IMR-90 (cell line): ENCODE measurements around the gene FOCAD. TPM values are rescaled to one million over a fixed set of nuclear protein-coding genes. Genes with fewer than 3 reads are reported as not detected.

Experiments used
- ATAC-seq: fragments of 200-7000 bp; cut with Tn5 transposase; 2 replicates; pipeline ENCODE4 v1.9.1; 2020; ENCODE audit warnings: low read depth, mild to moderate bottlenecking, moderate library complexity
- BruUV-seq: library from RNA; stranded (reverse); fragments of 400-500 nt; replicated peaks from 2 replicates; lab custom pipeline; 2021; lab: Mats Ljungman, UMichigan
- CTCF ChIA-PET: fragments of 300-600 bp; formaldehyde crosslinking; extraction: SDS; loops from one replicate; lab custom pipeline; 2021; ENCODE audit warnings: antibody characterized with exemption; lab: Yijun Ruan, JAX
- POLR2A ChIA-PET: fragments of 300-600 bp; sonication (Branson Sonifier 250); formaldehyde crosslinking; loops from one replicate; lab custom pipeline; 2022; ENCODE audit warnings: antibody characterized with exemption; ENCODE audit not compliant: unreplicated experiment; lab: Charles Lee
- DNase-seq: peaks from one replicate; pipeline ENCODE4 v3.0.0; 2013
- H2AFZ ChIP-seq: replicated peaks from 2 replicates; pipeline ENCODE3; 2013; ENCODE audit warnings: low read length, mild to moderate bottlenecking; ENCODE audit not compliant: poor library complexity
- H2AK5ac ChIP-seq: 2 replicates; pipeline ENCODE4 v1.6.1; 2013; ENCODE audit warnings: low read depth, low read length, inconsistent platforms
- H2AK9ac ChIP-seq: replicated peaks from 2 replicates; pipeline ENCODE3; 2013; ENCODE audit warnings: mild to moderate bottlenecking, low read depth, low read length, moderate library complexity; ENCODE audit not compliant: poor library complexity
- H2BK120ac ChIP-seq: 2 replicates; pipeline ENCODE4 v1.6.1; 2013; ENCODE audit warnings: low read depth, low read length, inconsistent platforms
- H2BK15ac ChIP-seq: 3 replicates; pipeline ENCODE4 v1.6.1; 2013; ENCODE audit warnings: low read depth, low read length, inconsistent platforms
- H2BK20ac ChIP-seq: 2 replicates; pipeline ENCODE4 v1.6.1; 2013; ENCODE audit warnings: low read depth, mild to moderate bottlenecking, inconsistent platforms, low read length, moderate library complexity
- H2BK5ac ChIP-seq: 2 replicates; pipeline ENCODE4 v1.6.1; 2013; ENCODE audit warnings: mild to moderate bottlenecking, low read depth, low read length, inconsistent platforms; ENCODE audit not compliant: poor library complexity, severe bottlenecking
- H3K14ac ChIP-seq: replicated peaks from 2 replicates; pipeline ENCODE4 v1.6.1; 2013; ENCODE audit warnings: low read depth, low read length, inconsistent platforms
- H3K18ac ChIP-seq: 2 replicates; pipeline ENCODE4 v1.6.1; 2013; ENCODE audit warnings: low read depth, low read length, control low read depth
- H3K23ac ChIP-seq: 2 replicates; pipeline ENCODE4 v1.6.1; 2013; ENCODE audit warnings: low read depth, low read length, inconsistent platforms
- H3K27ac ChIP-seq: 2 replicates; pipeline ENCODE4 v1.5.1; 2013; ENCODE audit warnings: mild to moderate bottlenecking, control low read depth, low read length; ENCODE audit not compliant: insufficient read depth
- H3K27me3 ChIP-seq: 2 replicates; pipeline ENCODE4 v1.6.1; 2013; ENCODE audit warnings: low read length; ENCODE audit not compliant: control insufficient read depth, insufficient read depth
- H3K36me3 ChIP-seq: 2 replicates; pipeline ENCODE4 v1.6.1; 2013; ENCODE audit warnings: low read length, mixed read lengths; ENCODE audit not compliant: control insufficient read depth, insufficient read depth
- H3K4ac ChIP-seq: 2 replicates; pipeline ENCODE4 v1.6.1; 2013; ENCODE audit warnings: low read depth, low read length, inconsistent platforms
- H3K4me1 ChIP-seq: 2 replicates; pipeline ENCODE4 v1.6.1; 2013; ENCODE audit warnings: low read length, mixed read lengths; ENCODE audit not compliant: control insufficient read depth, insufficient read depth
- H3K4me2 ChIP-seq: 2 replicates; pipeline ENCODE4 v1.6.1; 2013; ENCODE audit warnings: low read depth, mild to moderate bottlenecking, control low read depth, low read length, moderate library complexity
- H3K4me3 ChIP-seq: 2 replicates; pipeline ENCODE4 v1.5.1; 2013; ENCODE audit warnings: low read depth, mild to moderate bottlenecking, control low read depth, low read length, moderate library complexity; ENCODE audit not compliant: insufficient read depth
- H3K56ac ChIP-seq: 2 replicates; pipeline ENCODE4 v1.6.1; 2013; ENCODE audit warnings: low read length, inconsistent platforms; ENCODE audit not compliant: insufficient read depth; ENCODE audit errors: extremely low read depth
- H3K79me1 ChIP-seq, 2 experiments: 2 replicates each; pipeline ENCODE4 v1.6.1; 2013; ENCODE audit warnings: low read length in 2 of 2, inconsistent platforms in 1 of 2, low read depth in 1 of 2
- H3K9ac ChIP-seq: 2 replicates; pipeline ENCODE4 v1.6.1; 2013; ENCODE audit warnings: low read depth, low read length, control low read depth
- H3K9me1 ChIP-seq: 2 replicates; pipeline ENCODE4 v1.6.1; 2013; ENCODE audit warnings: low read length, inconsistent platforms; ENCODE audit not compliant: insufficient read depth
- H3K9me3 ChIP-seq: 2 replicates; pipeline ENCODE4 v1.6.1; 2013; ENCODE audit warnings: low read length; ENCODE audit not compliant: control insufficient read depth, insufficient read depth
- H4K20me1 ChIP-seq: 2 replicates; pipeline ENCODE4 v1.6.1; 2013; ENCODE audit warnings: low read length, inconsistent platforms; ENCODE audit not compliant: insufficient read depth
- H4K5ac ChIP-seq: 2 replicates; pipeline ENCODE4 v1.6.1; 2013; ENCODE audit warnings: mild to moderate bottlenecking, low read depth, low read length, control low read depth
- H4K8ac ChIP-seq, 2 experiments: 2 replicates each; pipeline ENCODE4 v1.6.1; 2013; ENCODE audit warnings: low read depth in 2 of 2, low read length in 2 of 2, control low read depth in 1 of 2, inconsistent platforms in 1 of 2
- H4K91ac ChIP-seq: 2 replicates; pipeline ENCODE4 v1.6.1; 2013; ENCODE audit warnings: low read depth, low read length, inconsistent platforms; ENCODE audit not compliant: insufficient read depth
- BHLHE40 ChIP-seq: fragments of 150-350 bp; IDR thresholded peaks from 2 replicates; pipeline ENCODE4 v1.6.1; 2016; ENCODE audit warnings: mild to moderate bottlenecking, low read depth, low read length
- CEBPB ChIP-seq: IDR thresholded peaks from 2 replicates; pipeline ENCODE4 v1.6.1; 2012; ENCODE audit warnings: low read depth, low read length, improper control_type of control experiment
- CHD1 ChIP-seq: IDR thresholded peaks from 2 replicates; pipeline ENCODE4 v1.6.1; 2012; ENCODE audit warnings: low read depth, low read length, improper control_type of control experiment
- FOS ChIP-seq: fragments of 150-350 bp; IDR thresholded peaks from 2 replicates; pipeline ENCODE4 v1.6.1; 2016; ENCODE audit warnings: low read depth, low read length
- MAFK ChIP-seq: IDR thresholded peaks from 2 replicates; pipeline ENCODE4 v1.6.1; 2012; ENCODE audit warnings: low read depth, low read length, improper control_type of control experiment
- MXI1 ChIP-seq: IDR thresholded peaks from 2 replicates; pipeline ENCODE4 v1.6.1; 2012; ENCODE audit warnings: low read depth, mild to moderate bottlenecking, low read length, moderate library complexity, borderline replicate concordance
- NFE2L2 ChIP-seq: fragments of 150-350 bp; IDR thresholded peaks from 2 replicates; pipeline ENCODE4 v1.6.1; 2016; ENCODE audit warnings: low read depth, mild to moderate bottlenecking, low read length
- POLR2A ChIP-seq: IDR thresholded peaks from 2 replicates; pipeline ENCODE4 v1.6.1; 2012; ENCODE audit warnings: mild to moderate bottlenecking, low read depth, low read length
- RAD21 ChIP-seq: IDR thresholded peaks from 2 replicates; pipeline ENCODE4 v1.6.1; 2012; ENCODE audit warnings: low read length, improper control_type of control experiment
- RCOR1 ChIP-seq: IDR thresholded peaks from 2 replicates; pipeline ENCODE4 v1.6.1; 2012; ENCODE audit warnings: mild to moderate bottlenecking, low read length, improper control_type of control experiment; ENCODE audit not compliant: insufficient replicate concordance
- RFX5 ChIP-seq: IDR thresholded peaks from 2 replicates; pipeline ENCODE4 v1.8.0; 2012; ENCODE audit warnings: low read depth, mild to moderate bottlenecking, low read length, moderate library complexity
- SMC3 ChIP-seq: fragments of 150-350 bp; IDR thresholded peaks from 2 replicates; pipeline ENCODE4 v1.6.1; 2016; ENCODE audit warnings: low read depth, mild to moderate bottlenecking, antibody characterized with exemption, low read length, moderate library complexity
- WGBS, 2 experiments: methylation state at CpG; one replicate each; pipeline versions ENCODE4 v1.1.5 to v1.1.7; 2013; ENCODE audit warnings: missing lambda C conversion rate in 2 of 2; ENCODE audit not compliant: insufficient read length in 1 of 2; ENCODE audit errors: extremely low coverage in 2 of 2; 5-methylcytosine and 5-hydroxymethylcytosine counted together
- dilution Hi-C: fragments of 300-500 bp; cut with HindIII; formaldehyde crosslinking; loops from one replicate; pipeline ENCODE4 v1.14.3; 2018; ENCODE audit warnings: low sequenced_read_pairs; ENCODE audit not compliant: unreplicated experiment
- in situ Hi-C: fragments of 300-500 bp; cut with MboI; formaldehyde crosslinking; loops from 3 replicates; pipeline ENCODE4 v1.14.3; 2019; ENCODE audit warnings: low sequenced_read_pairs, inconsistent platforms, mixed read lengths
- intact Hi-C: fragments of 100-400 bp; cut with micrococcal nuclease; formaldehyde crosslinking; loops from 2 replicates; pipeline ENCODE4 v1.10.0; 2022
- polyA plus RNA-seq, 3 experiments: library from polyadenylated mRNA; depleted of rRNA; stranded (reverse); fragments of >200 nt; gene quantifications; 2 replicates each; pipeline ENCODE4 v1.2.3, GENCODE V29; 2012; ENCODE audit warnings: low replicate concordance in 1 of 3
- total RNA-seq: library from RNA; depleted of rRNA; stranded (reverse); fragments of >200 nt; gene quantifications from 2 replicates; pipeline ENCODE4 v1.2.3, GENCODE V29; 2012
- TF ChIP-seq, protein P1 (sequence below): fragments of 150-350 bp; IDR thresholded peaks from 2 replicates; pipeline ENCODE4 v1.6.1; 2017; ENCODE audit warnings: mild to moderate bottlenecking, antibody characterized with exemption, low read length, low read depth
- TF ChIP-seq, protein P2 (sequence below): conservative IDR thresholded peaks from 2 replicates; pipeline ENCODE4 v1.5.1; 2012; ENCODE audit warnings: mild to moderate bottlenecking, low read depth, low read length, improper control_type of control experiment
- TF ChIP-seq, protein P3 (sequence below): fragments of 150-350 bp; IDR thresholded peaks from 2 replicates; pipeline ENCODE4 v1.6.1; 2016; ENCODE audit warnings: low read depth, mild to moderate bottlenecking, low read length, moderate library complexity, borderline replicate concordance

The FOCAD gene
- total and polyA plus RNA-seq, 2 of the 4 experiments (the other 2 are of a cell fraction), result 28.8 to 91.2 TPM

DNA sequence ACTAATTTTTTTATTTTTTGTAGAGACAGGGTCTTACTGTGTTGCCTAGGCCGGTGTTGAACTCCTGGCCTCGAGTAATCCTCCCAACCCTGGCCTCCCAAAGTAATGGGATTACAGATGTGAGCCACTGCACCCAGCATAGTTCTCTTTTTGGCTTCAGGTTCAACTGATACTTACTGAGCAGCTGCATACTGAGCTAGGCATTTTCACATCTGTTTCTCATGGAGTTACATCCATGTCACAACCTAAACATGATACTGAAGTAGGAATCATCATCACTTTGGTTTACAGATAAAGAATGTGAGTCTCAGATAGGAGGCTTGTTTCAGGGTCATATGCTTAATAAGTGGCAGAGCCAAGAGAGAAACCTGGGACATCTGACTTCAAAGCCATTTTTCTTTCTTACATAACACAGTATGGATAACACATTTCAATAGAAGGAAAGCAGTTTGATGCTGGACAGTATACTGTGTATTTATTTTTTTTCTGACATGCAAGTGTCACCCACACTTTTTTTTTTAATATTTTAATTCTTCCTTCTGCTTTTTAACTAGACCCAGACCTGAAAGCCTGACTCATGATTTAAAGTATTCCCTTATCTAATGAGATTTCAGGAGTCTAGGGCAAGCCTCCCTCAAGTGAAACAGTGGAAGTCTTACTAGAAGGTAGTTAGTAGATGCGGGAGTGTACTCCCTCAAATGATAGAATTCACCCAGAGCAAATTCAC, 256.6 kb downstream of the FOCAD start:
- no peak overlapping the region for H3K4ac ChIP-seq
- no peaks in the 10 kb centered on the region for H3K27me3 ChIP-seq
- H3K79me1 ChIP-seq, result no peaks in the 10 kb centered on the region
- DNase-seq (peak; percentile 33), ATAC-seq (peak; percentile 69; the same call in 1 of the 2 replicates)
- H3K4me2 ChIP-seq, result no peak overlapping the region
- H3K23ac ChIP-seq, result no peak overlapping the region
- no peak overlapping the region for H3K56ac ChIP-seq
- no peak overlapping the region for H3K14ac ChIP-seq
- H2AFZ ChIP-seq, result no peak overlapping the region
- H2BK15ac ChIP-seq, result no peak overlapping the region
- no peak overlapping the region for H2BK5ac ChIP-seq
- H4K91ac ChIP-seq, result no peak overlapping the region
- no peak overlapping the region for H4K5ac ChIP-seq
- no peaks in the 10 kb centered on the region for H3K9me1 ChIP-seq
- H2BK20ac ChIP-seq, result no peak overlapping the region
- in situ Hi-C loops (loop anchor here (5.0 to 10.0 kb wide), 3 partner anchors 313 to 1016 kb away; no protein-coding TSS in a partner anchor), dilution Hi-C loops (loop anchor here (25.0 kb wide), 1 partner anchor 578 kb away; no protein-coding TSS in a partner anchor), intact Hi-C loops (loop anchor here (1.0 to 10.0 kb wide), 7 partner anchors 171 to 1014 kb away; no protein-coding TSS in a partner anchor)
- H2AK5ac ChIP-seq, result no peak overlapping the region
- H3K36me3 ChIP-seq, result peaks cover 3% of the 10 kb centered on the region
- no peaks in the 10 kb centered on the region for H3K4me1 ChIP-seq
- no peaks in the 10 kb centered on the region for H3K9me3 ChIP-seq
- CTCF ChIA-PET, result interaction anchor here (0.6 to 2.1 kb wide), 16 partner anchors 9 to 1008 kb away, joined by 3 to 15 read pairs (median 5); partner anchors contain the start of genes FOCAD and MLLT3
- WGBS, 2 experiments, result no CpG with 5 or more reads among the region's 3 CpGs
- no peak overlapping the region for H3K4me3 ChIP-seq
- H3K9ac ChIP-seq, result no peak overlapping the region
- H4K8ac ChIP-seq, result no peak overlapping the region
- H3K18ac ChIP-seq, result no peak overlapping the region
- POLR2A ChIA-PET, result no interaction called here
- no peak overlapping the region for H3K27ac ChIP-seq
- no TSS peak for BruUV-seq
- H2BK120ac ChIP-seq, result no peak overlapping the region
- H4K20me1 ChIP-seq, result no peaks in the 10 kb centered on the region; the same call in 1 of the 2 replicates
- no peak overlapping the region for H2AK9ac ChIP-seq
- TF ChIP-seq RAD21, result no peak
- no peak for TF ChIP-seq RFX5
- no peak for TF ChIP-seq RCOR1
- no peak for TF ChIP-seq CHD1
- no peak for TF ChIP-seq POLR2A
- TF ChIP-seq BHLHE40, result no peak
- TF ChIP-seq MXI1, result no peak
- no peak for TF ChIP-seq NFE2L2
- no peak for TF ChIP-seq MAFK
- TF ChIP-seq, protein P1, sequence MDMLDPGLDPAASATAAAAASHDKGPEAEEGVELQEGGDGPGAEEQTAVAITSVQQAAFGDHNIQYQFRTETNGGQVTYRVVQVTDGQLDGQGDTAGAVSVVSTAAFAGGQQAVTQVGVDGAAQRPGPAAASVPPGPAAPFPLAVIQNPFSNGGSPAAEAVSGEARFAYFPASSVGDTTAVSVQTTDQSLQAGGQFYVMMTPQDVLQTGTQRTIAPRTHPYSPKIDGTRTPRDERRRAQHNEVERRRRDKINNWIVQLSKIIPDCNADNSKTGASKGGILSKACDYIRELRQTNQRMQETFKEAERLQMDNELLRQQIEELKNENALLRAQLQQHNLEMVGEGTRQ, result no peak
- TF ChIP-seq, protein P2, sequence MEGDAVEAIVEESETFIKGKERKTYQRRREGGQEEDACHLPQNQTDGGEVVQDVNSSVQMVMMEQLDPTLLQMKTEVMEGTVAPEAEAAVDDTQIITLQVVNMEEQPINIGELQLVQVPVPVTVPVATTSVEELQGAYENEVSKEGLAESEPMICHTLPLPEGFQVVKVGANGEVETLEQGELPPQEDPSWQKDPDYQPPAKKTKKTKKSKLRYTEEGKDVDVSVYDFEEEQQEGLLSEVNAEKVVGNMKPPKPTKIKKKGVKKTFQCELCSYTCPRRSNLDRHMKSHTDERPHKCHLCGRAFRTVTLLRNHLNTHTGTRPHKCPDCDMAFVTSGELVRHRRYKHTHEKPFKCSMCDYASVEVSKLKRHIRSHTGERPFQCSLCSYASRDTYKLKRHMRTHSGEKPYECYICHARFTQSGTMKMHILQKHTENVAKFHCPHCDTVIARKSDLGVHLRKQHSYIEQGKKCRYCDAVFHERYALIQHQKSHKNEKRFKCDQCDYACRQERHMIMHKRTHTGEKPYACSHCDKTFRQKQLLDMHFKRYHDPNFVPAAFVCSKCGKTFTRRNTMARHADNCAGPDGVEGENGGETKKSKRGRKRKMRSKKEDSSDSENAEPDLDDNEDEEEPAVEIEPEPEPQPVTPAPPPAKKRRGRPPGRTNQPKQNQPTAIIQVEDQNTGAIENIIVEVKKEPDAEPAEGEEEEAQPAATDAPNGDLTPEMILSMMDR, result no peak
- no peak for TF ChIP-seq FOS
- TF ChIP-seq CEBPB, result no peak
- TF ChIP-seq SMC3, result no peak
- TF ChIP-seq, protein P3, sequence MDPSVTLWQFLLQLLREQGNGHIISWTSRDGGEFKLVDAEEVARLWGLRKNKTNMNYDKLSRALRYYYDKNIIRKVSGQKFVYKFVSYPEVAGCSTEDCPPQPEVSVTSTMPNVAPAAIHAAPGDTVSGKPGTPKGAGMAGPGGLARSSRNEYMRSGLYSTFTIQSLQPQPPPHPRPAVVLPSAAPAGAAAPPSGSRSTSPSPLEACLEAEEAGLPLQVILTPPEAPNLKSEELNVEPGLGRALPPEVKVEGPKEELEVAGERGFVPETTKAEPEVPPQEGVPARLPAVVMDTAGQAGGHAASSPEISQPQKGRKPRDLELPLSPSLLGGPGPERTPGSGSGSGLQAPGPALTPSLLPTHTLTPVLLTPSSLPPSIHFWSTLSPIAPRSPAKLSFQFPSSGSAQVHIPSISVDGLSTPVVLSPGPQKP, result no peak
